ENCODE results near the gene TUBGCP6. TPM values are rescaled to one million over a fixed set of nuclear protein-coding genes. Genes with fewer than 3 reads are reported as not detected.
A peak's percentile ranks its signal among the peaks of the same experiment; 100 is the strongest.

The TUBGCP6 gene
- total and polyA plus RNA-seq, 9 donors = 7.5 to 52.2 (median 40.8) TPM

- intact Hi-C loops (cut with DNase I) = loop anchor here in 2 of 4 donors (10.0 kb wide), 2 partner anchors 256 to 276 kb away; partner anchors contain the start of genes LMF2 (in 1 of the 2), NCAPH2 (in 1 of the 2) and SCO2 (in 1 of the 2)
- DNase-seq = peak in 2 of 5 donors; percentile 43 to 44
- H3K4me3 ChIP-seq = no peak overlapping the region
- no peaks in the 10 kb centered on the region for H3K27me3 ChIP-seq
- no peaks in the 10 kb centered on the region for H3K36me3 ChIP-seq
- TF ChIP-seq CTCF (IDR thresholded peaks at IDR 0.05) (no peak), EP300 (IDR thresholded peaks at IDR 0.05) (no peak), POLR2A (IDR thresholded peaks at IDR 0.05) (no peak)
- H3K4me1 ChIP-seq (ENCODE audit: insufficient read depth) = peaks cover 14% of the 10 kb centered on the region
- 77 to 82% (median 82%) methylated on average over 28 to 29 of the region's 29 CpGs for WGBS, 3 donors
- H3K9me3 ChIP-seq = no peaks in the 10 kb centered on the region
- H3K27ac ChIP-seq = no peak overlapping the region
These were observed 3.6 kb upstream of the TUBGCP6 start for GRCh38 chr22:50248196-50249081.

GRCh38 chr22:50247748-50248147 lies 2.9 kb upstream of the TUBGCP6 start:
- Histone ChIP-seq H3K27me3 (no peaks in the 10 kb centered on the region), H3K4me3 (no peak overlapping the region), H3K4me1 (ENCODE audit: insufficient read depth) (peaks cover 14% of the 10 kb centered on the region), H3K27ac (no peak overlapping the region), H3K9me3 (no peaks in the 10 kb centered on the region), H3K36me3 (no peaks in the 10 kb centered on the region)
- TF ChIP-seq POLR2A (IDR thresholded peaks at IDR 0.05) = no peak
- no peak for TF ChIP-seq CTCF (IDR thresholded peaks at IDR 0.05)
- TF ChIP-seq EP300 (IDR thresholded peaks at IDR 0.05) = no peak
- WGBS, 3 donors = 39 to 46% (median 42%) methylated on average over 15 to 16 of the region's 16 CpGs
- intact Hi-C loops (cut with DNase I) = loop anchor here in 2 of 4 donors (10.0 kb wide), 2 partner anchors 257 to 277 kb away; partner anchors contain the start of genes LMF2 (in 1 of the 2), NCAPH2 (in 1 of the 2) and SCO2 (in 1 of the 2)
- DNase-seq = peak in 2 of 5 donors; percentile 51 to 68

DNA sequence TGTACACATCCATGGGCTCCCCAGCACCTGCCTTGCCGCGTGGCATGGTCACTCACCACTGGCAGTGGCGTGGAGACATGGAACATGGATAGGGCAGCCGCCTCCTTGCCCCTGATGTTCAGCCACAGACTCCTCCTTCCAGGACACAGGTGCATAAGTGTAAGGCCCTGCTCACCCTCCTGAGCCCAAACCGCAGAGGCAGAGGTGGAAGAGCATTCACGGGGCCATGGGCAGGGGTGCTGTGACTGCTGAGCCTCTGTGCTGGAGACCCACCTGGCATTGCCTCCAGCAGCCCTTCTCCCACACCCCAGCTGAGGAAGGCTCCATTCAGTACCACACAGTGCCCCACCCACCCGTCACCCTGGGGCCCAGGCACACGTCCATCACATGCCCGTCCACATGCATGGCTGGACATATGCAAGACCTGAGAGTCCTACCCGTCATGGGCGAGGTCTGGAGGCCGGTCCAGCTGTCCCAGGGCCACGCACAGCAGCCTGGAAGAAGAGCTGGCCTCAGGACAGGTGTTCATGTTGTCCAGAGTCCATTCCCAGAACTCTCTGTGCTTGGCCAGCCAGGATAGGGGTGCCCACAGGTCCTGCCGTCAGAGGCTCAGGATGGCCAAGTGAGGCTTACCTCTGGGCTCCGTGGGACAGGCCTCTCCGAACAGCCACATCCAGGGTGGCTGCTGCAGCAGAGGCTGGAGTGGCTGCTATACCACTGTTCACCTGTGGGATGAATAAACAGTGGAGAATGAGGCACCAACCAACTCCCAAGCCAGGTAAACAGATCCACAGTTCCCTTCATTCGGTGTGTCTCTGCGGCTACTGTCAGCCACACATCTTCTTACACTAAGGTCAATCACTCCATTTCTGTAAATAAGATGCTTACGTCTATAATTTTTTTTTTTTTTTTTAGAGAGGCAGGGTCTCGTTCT lies 1.7 kb upstream of the TUBGCP6 start:
- 80 to 86% (median 83%) methylated on average over 20 of the region's 20 CpGs for whole genome bisulfite sequencing, 3 donors

More for the DNA sequence above, 1.7 kb upstream of the TUBGCP6 start:
- H3K4me3 ChIP-seq = no peak overlapping the region
- H3K4me1 ChIP-seq (ENCODE audit: insufficient read depth) = peaks cover 13% of the 10 kb centered on the region
- intact Hi-C loops (cut with DNase I) = loop anchor here in 2 of 4 donors (10.0 kb wide), 2 partner anchors 258 to 278 kb away; partner anchors contain the start of genes LMF2 (in 1 of the 2), NCAPH2 (in 1 of the 2) and SCO2 (in 1 of the 2)
- no peaks in the 10 kb centered on the region for H3K9me3 ChIP-seq
- H3K36me3 ChIP-seq = no peaks in the 10 kb centered on the region
- H3K27ac ChIP-seq = peak overlapping the region in 1 of 2 donors; percentile 50
- H3K27me3 ChIP-seq = no peaks in the 10 kb centered on the region
- peak in 2 of 5 donors; percentile 40 to 43 for DNase-seq
- no peak for TF ChIP-seq POLR2A (IDR thresholded peaks at IDR 0.05)
- no peak for TF ChIP-seq EP300 (IDR thresholded peaks at IDR 0.05)
- no peak for TF ChIP-seq CTCF (IDR thresholded peaks at IDR 0.05)
